Measurements from ENCODE around the gene UNC13A. TPM values are rescaled to one million over a fixed set of nuclear protein-coding genes. Genes with fewer than 3 reads are reported as not detected.

The UNC13A gene
- total RNA-seq, 4 donors from 2014 or later: 0.21 to 0.78 (median 0.41) TPM

- no peaks in the 10 kb centered on the region for H3K36me3 ChIP-seq
- DNase-seq (ENCODE audit: low spot score in 2 of 2): no peak
- peaks cover 0 to 12% (median 3%) of the 10 kb centered on the region in 4 donors for H3K4me1 ChIP-seq
- 73 to 74% methylated on average over 4 to 9 of the region's 9 CpGs for WGBS, 2 donors
- no peak for TF ChIP-seq CTCF (IDR thresholded peaks at IDR 0.05)
- TF ChIP-seq POLR2A (IDR thresholded peaks at IDR 0.05): no peak
- TF ChIP-seq EP300 (IDR thresholded peaks at IDR 0.05): no peak
- no peaks in the 10 kb centered on the region for H3K27me3 ChIP-seq
- no peak overlapping the region for H3K4me3 ChIP-seq
- no peak overlapping the region for H3K27ac ChIP-seq
- peaks cover 0 to 13% (median 0%) of the 10 kb centered on the region in 4 donors for H3K9me3 ChIP-seq
Measured at GRCh38 chr19:17654993-17655392, 33.2 kb downstream of the UNC13A start.

- Histone ChIP-seq H3K4me1 (no peaks in the 10 kb centered on the region), H3K27ac (no peak overlapping the region), H3K4me3 (no peak overlapping the region), H3K9me3 (peaks cover 0 to 13% (median 0%) of the 10 kb centered on the region in 4 donors), H3K36me3 (no peaks in the 10 kb centered on the region), H3K27me3 (no peaks in the 10 kb centered on the region)
- WGBS, 2 donors: 81 to 88% methylated on average over 4 of the region's 4 CpGs
- no peak for DNase-seq (ENCODE audit: low spot score in 2 of 2)
- no peak for TF ChIP-seq EP300 (IDR thresholded peaks at IDR 0.05)
Measured at GRCh38 chr19:17652627-17653026, 35.5 kb downstream of the UNC13A start.

- H3K4me3 ChIP-seq: no peak overlapping the region
- peaks cover 0 to 1% (median 0%) of the 10 kb centered on the region in 4 donors for H3K9me3 ChIP-seq
- no peak overlapping the region for H3K27ac ChIP-seq
- DNase-seq (ENCODE audit: low spot score in 2 of 2): no peak
- no peaks in the 10 kb centered on the region for H3K4me1 ChIP-seq
- no peaks in the 10 kb centered on the region for H3K36me3 ChIP-seq
- no peaks in the 10 kb centered on the region for H3K27me3 ChIP-seq
- TF ChIP-seq POLR2A (IDR thresholded peaks at IDR 0.05) (no peak), CTCF (IDR thresholded peaks at IDR 0.05) (no peak), EP300 (IDR thresholded peaks at IDR 0.05) (no peak)
- 78 to 81% methylated on average over 12 of the region's 12 CpGs for WGBS, 2 donors
Measured at GRCh38 chr19:17648786-17649185, 39.4 kb downstream of the UNC13A start.

GRCh38 chr19:17648097-17648660, 40.0 kb downstream of the UNC13A start:
- no peaks in the 10 kb centered on the region for H3K9me3 ChIP-seq
- H3K27me3 ChIP-seq: no peaks in the 10 kb centered on the region
- H3K4me3 ChIP-seq: no peak overlapping the region
- no peaks in the 10 kb centered on the region for H3K4me1 ChIP-seq
- no peak overlapping the region for H3K27ac ChIP-seq
- no peak for DNase-seq (ENCODE audit: low spot score in 2 of 2)
- 69 to 74% methylated on average over 32 of the region's 32 CpGs for WGBS, 2 donors
- no peaks in the 10 kb centered on the region for H3K36me3 ChIP-seq
- TF ChIP-seq POLR2A (IDR thresholded peaks at IDR 0.05) (no peak), EP300 (IDR thresholded peaks at IDR 0.05) (no peak), CTCF (IDR thresholded peaks at IDR 0.05) (no peak)

- Histone ChIP-seq H3K27me3 (no peaks in the 10 kb centered on the region), H3K27ac (no peak overlapping the region), H3K4me3 (no peak overlapping the region), H3K4me1 (no peaks in the 10 kb centered on the region), H3K9me3 (no peaks in the 10 kb centered on the region), H3K36me3 (no peaks in the 10 kb centered on the region)
- WGBS, 2 donors: 87 to 89% methylated on average over 48 to 50 of the region's 50 CpGs
- no peak for DNase-seq (ENCODE audit: low spot score in 2 of 2)
- TF ChIP-seq EP300 (IDR thresholded peaks at IDR 0.05) (no peak), CTCF (IDR thresholded peaks at IDR 0.05) (no peak), POLR2A (IDR thresholded peaks at IDR 0.05) (no peak)
Measured at GRCh38 chr19:17647071-17648020, 40.8 kb downstream of the UNC13A start.

All from tibial nerve (tissue), 4 donors.